ENCODE measurements around the gene MARCHF3.

- no peak for TF ChIP-seq POLR2A (IDR thresholded peaks at IDR 0.05)
- TF ChIP-seq CTCF (IDR thresholded peaks at IDR 0.05 in 8 of 11, conservative IDR thresholded peaks at IDR 0.05 in 3 of 11) = no peak
- TF ChIP-seq POLR2AphosphoS5 (IDR thresholded peaks at IDR 0.05) = no peak
Measured at GRCh38 chr5:126925482-126925881, 104.9 kb downstream of the MARCHF3 start.

All from spleen (tissue), 7 donors.